Stimulated activated naive CD4-positive, alpha-beta T cell treated with Interleukin-2 at 50 U/mL for 16 hours (primary cell): Measurements from ENCODE around the gene TIMM22.
A peak's percentile ranks its signal among the peaks of the same experiment; 100 is the strongest.
"Not testable (repeated sequence)": the region's sequence is repeated elsewhere in the genome, so short reads cannot be mapped to it uniquely, and the experiment has no call there.

Experiments
- DNase-seq: peaks from one replicate; lab custom pipeline; 2025; lab: John Stamatoyannopoulos, UW

Gene TIMM22

DNA sequence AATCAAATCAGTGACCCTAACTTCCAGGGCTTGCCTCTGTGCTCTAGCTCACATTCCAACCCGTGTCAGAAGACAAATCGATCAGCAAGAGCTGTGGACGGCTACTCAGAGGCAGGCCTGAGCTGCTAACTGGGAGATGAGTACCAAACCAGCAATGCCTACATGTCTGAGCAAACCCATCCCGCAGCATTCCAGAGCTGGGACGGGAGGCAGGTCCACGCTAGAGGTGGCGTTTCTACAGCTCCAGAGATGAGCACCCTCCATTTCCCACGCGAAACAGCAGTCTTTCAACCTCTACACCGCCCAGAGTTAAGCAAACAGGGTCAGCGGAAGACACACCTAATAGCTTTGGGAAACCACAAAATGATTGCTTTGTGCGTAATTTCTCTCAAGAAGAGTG lies 23.9 kb upstream of the TIMM22 start:
- no peak for DNase-seq

DNA sequence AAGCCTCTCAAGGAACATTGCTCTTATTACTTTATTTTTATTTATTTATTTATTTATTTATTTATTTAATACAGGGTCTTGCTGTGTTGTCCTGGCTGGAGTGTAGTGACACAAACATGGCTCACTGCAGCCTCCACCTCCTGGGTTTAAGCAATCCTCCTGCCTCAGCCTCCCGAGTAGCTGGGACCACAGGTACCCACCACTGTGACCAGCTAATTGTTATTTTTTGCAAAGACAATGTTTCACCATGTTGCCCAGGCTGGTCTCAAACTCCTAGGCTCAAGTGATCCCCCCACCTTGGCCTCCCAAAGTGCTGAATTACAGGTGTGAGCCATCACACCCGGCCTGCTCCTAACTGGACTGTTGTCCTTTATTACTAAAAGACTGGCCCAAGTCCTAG lies 22.2 kb upstream of the TIMM22 start:
- not testable (repeated sequence) for DNase-seq

DNA sequence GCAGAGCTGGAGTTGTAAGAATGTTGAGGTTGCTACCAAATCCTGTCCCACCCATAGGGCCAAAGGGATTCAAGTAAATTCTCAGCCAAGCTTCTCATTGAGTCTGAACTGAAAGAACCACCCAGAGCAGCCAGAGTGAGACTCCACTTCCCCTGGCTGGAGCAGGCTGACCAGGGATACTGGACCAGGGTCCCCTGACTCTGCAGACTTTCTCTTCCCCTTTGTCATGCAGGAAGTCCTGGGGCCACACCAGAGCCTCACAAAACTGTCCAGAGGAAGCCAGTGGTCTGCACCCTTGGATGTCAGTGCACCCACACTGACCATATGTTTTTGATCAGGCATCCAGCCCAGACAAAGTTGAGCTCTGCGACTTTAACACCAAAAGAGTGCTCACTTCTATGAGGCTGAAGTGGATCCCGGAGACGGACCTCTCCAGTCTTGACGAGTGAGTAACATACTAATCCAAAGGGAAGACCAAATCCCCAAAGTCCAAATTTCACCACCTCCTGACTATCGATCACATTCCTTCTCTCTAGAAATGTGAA lies 21.5 kb upstream of the TIMM22 start:
- no peak for DNase-seq

DNA sequence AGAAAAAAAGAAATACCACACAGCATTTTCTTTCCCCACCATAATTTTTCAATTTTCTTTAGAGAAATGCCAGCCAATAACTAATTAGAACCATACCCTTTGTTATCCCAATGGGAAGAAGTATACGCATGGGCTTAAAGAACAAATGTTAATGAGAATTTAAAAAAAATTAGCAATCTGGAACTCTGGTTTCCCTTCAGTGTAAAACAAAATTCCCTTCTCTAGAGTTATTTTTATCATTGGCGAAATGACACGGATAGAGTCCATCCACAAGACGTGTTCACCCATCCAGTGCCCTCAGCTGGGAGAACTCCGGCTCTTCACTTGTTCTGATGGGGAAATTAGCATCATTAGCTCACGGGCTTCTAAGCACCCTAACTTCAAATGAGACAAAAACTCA lies 20.6 kb upstream of the TIMM22 start:
- DNase-seq, result no peak

DNA sequence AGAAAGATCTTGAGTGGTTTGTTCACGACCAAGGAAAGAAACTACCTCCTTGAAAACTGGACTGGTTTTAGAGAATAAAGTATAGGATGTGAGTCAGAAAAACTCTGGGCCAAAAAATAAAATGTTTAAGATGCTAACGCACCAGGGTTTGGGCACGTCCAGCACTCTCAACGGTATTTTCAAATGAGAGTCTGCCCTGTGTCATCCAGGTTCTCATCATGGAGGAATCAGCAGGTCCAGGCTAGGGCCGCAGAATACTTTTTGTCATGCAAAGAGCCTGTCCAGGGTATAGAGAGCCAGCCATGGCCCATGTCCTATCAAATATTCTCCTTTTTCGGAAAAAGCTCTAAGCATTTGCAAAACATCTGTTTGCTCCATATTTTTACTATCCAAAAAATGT lies 19.8 kb upstream of the TIMM22 start:
- DNase-seq, result no peak

DNA sequence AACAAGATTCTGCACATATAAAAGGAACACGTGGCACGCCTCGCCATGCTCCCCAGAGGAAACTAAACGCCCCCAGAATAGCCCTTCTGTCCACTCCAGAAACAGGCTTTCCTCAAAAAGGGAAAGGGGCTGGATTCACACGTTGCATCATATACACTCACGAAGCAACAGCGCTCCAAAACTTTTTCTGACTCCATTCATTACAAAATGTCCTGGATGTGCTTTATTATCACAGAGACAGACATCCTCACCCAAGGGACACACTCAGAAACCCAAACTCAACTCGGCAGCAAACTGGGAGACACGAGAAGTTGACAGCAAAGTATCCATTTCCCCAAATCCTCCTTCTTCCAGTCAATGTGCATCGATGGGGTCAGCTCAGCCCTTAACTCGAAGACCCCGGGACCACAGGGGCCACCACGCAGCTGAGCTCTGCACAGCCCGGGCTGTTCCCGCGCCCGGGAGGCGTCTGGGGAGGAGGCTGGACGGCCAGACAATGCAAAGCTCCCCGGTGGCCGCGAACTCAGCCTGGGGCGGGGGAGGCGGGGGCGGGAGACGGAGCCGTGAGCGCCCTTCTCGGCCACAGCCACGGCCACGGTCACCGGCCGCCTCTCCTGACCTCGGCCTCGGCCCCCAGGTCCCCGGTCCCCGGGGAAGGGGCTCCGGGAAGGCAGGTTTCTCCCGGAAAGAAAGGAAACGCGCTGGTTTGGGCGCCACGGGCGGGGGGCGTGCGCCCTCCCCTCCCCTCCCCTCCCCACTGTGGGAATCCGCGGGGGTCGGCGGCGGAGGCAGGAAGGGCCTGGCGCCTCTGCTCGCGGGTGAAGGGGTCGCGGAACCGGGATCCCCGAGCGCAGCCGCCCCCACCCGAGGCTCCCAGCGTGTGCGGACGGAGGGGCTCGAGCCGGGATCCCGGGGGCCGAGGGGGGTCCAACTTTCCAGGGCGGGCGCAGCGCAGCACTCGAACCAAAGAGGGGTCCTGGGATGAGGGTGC lies 18.5 kb upstream of the TIMM22 start:
- no peak for DNase-seq

DNA sequence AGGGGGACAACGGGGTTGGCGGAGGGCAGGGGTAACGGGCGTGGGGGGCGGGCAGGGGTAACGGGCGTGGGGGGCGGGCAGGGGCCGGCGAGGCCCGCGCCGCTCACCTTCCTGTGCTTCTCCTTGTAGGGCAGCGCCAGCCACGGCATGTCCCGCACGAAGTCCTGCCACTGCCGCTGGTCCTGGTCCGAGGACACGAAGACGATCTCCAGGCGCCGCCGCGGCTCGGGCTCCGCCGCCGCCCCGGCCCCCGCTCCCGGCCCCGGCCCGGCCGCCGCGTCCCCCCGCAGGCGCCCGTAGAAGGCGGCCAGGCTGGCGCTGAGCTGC lies 17.8 kb upstream of the TIMM22 start:
- no peak for DNase-seq

DNA sequence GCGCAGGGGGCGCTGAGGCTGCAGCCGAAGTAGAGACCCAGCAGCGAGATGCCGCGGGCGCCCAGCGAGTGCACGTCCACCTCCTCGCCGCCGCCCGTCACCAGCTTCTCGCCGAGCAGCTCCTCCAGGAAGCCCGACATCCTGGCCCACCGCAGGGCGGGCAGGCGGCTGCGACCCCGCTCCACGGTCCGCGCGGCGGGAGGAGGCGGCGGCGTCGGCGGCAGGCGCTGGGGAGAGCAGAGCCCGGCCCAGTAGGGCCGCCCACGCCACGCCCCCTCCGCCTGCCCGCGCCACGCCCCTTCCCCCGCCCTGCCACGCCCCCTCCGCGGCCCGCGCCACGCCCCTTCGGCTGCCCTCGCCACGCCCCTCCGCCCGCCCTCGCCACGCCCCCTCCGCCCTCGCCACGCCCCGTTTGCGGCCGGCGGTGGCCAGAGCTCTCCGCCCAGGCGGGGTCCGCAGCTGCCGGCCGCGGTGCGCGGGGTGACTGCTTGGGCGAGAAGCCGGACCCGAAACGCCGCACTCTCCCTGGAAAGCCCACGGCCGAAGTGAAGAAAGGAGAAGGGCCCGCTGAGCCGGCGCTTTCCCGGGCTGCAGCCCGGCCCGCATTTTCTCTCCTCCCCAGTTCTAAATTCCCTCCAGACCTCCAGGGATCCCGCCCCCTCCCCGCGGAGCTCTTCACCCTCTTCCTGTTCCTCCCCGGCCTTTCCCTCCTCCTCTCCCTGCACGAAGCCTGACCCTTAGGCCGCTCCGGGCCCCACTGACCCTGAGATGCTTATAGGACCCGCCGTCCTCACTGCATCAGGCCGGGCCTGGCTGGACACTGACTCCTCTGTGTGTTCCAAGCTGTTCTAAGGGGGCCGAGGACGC lies 17.2 kb upstream of the TIMM22 start, which contains the start of gene NXN:
Gene NXN (minus strand): TSS at position 238 of the 867 bp plus-strand sequence.
- DNase-seq, result peak; percentile 85

DNA sequence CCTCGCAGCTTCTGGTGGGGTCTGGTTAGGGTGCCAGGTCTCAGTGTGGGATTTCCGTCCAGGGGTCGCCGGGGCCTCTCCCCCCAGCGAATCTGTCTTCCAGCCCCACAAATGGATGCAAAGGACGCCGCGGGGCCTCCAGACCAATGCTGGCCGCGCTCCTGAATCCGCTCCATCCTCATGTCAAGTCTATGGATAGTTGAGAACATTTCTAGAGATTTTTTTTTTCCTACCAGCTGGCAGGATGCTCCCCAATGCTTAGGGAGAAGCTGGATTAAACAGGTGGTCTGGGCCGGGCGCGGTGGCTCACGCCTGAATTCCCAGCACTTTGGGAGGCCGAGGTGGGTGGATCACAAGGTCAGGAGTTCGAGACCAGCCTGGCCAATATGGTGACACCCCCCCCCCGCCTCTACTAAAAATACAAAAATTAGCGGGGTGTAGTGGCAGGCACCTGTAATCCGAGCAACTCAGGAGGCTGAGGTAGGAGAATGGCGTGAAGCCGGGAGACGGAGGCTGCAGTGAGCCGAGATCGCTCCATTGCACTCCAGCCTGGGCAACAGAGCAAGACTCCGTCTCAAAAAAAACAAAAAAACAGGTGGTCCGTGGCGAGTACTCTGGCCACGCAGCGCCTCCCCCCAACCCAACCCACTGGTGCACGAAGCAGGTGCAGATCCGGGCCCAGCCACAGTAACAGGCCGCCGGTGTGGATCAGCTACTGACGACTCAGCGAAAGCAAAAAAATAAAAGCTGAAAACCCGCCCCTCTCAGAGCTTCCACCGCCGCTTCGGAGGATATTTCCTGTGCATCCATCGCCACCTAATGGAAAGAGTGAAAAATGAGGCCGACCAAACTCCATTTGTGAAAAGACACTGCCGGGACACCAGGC lies 16.3 kb upstream of the TIMM22 start:
- DNase-seq, result peak; percentile 77

DNA sequence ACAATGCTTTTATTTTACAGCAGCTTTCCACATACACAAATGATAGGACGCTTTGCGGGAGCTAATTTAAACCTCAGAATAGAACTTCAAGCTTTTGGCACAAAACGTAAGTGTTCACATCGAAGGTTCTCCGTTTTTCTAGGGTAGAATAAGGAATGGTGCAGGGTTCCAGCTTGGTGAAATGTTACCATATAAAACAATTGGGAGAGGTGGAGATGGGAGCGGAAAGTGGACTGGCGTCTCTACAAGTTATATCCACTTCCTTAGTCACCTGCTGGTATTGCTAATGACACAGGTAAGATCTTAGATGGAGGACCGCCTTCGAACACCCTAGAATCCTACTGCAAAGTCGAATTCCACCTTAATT lies 15.7 kb upstream of the TIMM22 start:
- no peak for DNase-seq

DNA sequence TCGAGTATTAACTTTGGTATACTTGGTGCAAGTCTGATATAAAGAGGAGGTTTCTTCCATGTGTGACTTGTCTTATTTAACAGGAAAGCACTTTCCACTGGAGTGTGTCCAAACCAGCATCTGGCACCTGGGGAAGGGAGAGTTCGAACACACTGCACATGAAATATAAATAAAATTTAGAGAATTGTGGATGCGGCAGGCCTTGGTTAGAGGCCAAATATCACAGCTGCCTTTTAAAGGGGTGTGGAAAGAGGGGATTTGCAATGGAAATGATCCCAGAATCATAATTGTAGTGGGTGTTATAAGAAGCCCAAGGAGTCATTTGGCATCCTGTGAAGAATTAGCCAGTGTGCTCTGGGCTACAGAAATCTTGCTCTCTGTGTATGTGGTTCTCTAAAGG lies 13.0 kb upstream of the TIMM22 start:
- DNase-seq, result no peak

DNA sequence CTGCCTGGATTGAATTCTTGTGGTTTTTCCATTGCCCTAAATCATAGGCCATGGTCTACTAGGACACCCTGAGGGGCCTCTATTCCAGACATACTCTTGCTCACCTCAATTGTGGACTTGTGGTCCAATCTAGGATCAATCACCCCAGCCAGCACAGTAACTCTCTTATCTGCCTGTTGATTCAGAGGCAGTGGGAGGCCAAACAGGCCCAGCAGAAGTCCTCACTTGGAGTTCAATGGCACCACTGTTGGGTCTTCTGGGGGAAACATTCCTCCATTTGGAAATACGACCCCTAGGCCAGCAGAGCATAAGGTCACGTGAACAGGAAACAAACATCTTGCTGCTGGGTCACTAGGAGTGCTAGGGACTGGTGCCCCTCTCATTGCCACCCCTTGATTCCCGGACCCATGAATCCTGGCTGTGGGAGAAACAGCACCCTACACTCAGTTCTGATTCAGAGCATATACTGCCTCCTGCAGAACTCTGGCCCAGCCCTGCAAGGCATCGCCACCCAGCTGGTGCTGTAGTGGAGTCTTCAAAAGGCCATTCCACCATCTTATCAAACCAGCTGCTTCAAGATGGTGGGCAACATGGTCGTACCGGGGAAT lies 10.5 kb upstream of the TIMM22 start:
- no peak for DNase-seq

DNA sequence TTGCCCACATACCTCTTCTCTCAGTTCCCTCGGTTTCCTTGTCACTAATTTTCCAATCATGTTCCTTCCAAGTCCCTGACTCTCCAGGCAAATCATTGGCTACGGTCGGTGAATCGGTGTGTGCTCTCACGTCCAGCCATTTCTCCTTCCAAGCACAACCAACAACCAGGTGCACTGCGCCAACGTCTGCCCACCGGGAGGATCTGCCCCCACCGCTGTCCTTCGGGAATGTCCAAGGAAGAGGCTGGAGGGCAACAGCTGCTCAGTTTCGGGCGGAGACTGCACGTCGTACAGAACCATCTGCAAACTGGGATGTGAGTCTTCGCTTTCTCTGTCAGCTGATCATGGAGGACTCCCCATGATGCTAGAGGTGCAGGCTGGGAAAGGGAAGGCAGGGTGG lies 9.0 kb upstream of the TIMM22 start:
- no peak for DNase-seq

DNA sequence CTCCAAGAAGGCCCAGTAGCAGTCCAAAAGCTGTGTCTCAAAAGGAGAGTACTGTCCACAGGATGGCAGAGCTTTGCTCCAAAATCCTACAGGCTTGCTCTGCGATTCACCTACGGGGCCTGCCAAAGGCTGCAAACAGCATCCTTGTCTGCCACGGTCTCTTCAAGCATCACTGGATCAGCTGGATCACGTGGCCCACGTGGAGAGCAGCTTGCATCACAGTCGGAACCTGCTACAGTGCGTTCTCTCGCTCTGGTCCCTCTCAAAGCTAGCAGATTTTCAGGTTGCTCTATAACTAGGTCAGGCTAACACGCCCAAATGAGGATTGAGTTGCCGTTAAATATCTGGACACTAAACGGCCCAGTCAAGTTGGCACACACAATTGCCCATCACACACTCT lies 8.4 kb upstream of the TIMM22 start:
- DNase-seq, result no peak

DNA sequence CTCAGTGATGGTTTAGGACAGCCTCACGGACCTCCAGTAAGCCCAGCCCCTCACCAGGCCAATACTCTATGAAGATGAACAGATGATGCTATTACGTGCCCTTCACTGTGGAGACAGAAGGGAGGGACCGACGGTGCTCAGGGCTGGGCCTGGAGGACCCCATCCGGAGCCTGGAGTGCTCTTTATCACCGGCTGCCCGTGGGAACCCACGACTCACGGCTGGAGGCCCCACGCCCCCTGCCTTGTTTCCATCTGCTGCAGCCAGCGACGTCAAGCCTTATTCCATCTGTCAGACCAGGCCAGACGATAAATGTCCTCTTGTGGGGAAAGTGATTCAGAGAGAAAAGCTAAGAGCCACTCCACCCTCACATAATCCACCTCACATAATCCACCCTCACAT lies 4.0 kb upstream of the TIMM22 start:
- DNase-seq, result no peak

DNA sequence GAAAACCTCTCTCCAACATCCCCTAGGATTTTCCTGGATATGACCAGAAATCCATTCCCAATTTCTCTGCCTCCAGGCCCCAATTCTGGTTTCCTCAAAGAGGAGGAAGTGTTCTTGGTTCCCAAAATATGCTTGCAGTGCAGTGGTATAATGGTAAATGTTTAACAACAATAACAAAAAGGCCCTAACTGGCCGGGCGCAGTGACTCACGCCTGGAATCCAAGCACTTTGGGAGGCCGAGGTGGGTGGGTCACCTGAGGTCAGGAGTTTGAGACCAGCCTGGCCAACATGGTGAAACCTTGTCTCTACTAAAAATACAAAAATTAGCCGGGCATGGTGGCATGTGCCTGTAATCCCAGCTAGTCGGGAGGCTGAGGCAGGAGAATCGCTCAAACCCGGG lies 1.6 kb upstream of the TIMM22 start:
- DNase-seq, result not testable (repeated sequence)

DNA sequence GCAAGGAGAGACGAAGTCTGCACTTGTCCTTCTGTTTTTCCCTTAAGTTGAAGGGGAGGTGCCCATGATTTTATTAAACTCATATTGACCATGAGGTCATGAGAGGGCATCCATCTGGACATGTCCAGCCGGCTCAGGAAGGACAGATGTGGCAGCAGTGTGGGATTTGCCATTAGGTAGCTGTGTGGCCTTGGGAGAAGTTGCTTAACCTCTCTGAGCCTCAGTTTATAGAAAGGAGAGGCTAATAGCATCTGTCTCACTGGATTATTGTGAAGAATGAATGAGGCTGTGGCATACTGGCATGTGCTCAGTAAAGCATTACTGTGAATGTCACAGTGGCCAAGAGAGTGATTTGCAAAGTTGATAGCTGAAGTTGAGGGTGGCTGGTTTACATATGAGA lies 1.2 kb downstream of the TIMM22 start:
- no peak for DNase-seq

DNA sequence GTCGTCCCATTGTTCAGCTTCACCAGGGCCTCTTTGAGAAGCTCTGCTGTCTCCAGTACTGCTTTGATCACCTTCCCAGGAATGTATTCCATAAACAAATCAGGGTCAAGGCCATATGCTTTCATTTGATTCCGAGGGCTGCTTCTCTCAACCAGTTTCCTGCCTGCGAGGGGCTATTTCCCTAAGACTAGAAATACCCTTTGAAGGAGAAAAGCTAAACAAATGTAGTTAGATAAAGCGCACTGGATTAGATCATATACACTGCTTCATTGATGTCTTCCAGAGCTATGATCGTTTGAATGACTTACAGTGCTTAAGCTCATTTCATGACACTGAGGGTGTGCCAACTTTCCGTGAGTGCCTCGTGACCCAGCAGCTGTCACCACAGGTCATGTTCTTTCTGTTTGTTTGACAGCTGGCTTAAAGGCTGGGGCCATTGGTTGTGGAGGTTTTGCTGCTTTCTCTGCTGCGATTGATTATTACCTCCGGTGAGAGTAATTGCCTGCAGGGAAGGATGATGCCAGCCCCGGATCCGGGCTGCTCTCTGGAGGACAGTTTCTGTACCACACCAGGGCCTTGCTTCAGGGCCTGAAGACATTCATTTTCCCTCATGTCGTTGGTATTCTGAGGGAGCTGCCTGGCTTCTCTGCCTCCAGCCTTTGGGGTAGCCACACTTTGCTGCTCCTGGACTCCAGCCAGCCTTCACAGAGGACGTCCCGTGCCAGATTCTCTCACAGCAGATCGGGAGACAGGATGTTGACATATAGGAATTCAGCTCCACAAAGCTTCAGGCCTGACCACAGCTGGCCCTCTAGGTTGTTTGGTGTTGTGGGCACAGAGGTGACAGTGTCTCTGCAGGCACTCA lies 3.9 kb downstream of the TIMM22 start:
- DNase-seq, result no peak

DNA sequence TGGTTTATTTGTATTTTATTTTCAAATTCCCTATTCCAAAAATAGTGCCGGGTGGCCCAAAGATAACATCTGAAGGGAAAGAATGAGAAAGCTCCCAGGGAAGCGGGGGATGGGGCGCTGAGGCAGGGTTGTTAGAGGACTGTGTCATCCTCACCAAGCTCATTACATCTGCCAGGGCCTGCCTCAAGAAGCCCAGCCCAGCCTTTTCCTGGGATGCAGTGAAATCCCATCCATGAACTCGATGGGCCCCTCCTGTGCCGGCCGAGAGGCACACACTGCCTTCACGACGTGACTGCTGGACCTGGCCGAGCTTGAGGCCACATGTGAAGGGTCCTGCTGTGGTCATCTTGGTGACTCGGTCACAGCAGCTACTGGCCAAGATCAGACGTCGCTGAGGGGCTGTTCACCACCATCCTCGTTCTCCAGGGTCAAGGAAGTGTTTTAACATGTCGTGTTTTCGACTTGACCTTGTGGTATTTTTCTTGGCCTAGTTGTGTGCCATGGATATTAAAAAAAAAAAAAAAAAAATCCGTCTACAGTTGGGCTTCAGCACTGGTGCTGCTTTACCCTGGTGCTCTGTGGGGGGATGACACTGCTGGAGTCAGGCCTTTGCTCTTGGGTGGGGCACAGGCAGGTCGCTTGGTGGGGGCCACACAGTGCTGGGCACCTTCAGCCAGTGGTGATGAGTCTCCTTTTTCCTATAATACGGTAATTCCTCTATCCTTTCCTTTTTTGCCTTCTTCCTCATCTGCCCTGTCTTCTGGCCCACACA lies 4.9 kb downstream of the TIMM22 start:
- DNase-seq, result no peak

DNA sequence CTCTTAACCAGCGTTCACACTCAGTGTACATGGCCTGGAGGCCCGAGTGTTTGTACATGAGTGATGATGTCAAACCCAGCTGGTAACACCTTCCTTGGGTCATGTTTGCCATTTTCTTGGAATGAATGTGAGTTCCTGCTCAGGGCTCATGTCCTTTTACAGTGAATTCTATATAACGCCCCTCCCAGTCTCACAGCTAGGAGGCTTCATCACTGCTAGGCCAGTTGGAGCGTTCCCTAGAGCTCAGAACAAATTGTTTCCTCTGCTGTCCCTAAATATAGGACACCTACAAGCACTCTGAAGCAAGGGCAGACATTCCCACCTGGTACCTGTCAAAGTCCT lies 5.5 kb downstream of the TIMM22 start:
- no peak for DNase-seq
